SU-DHL-6 (cell line): ENCODE data around the gene GJB4.
A peak's percentile ranks its signal among the peaks of the same experiment; 100 is the strongest.

Source experiments
- H2AFZ ChIP-seq: fragments of 200-600 bp; sonication (generic); 2 replicates; pipeline ENCODE4 v1.6.1; 2014; ENCODE audit warnings: low read depth, mild to moderate bottlenecking, moderate library complexity, mixed read lengths, antibody characterized with exemption, low read length; ENCODE audit not compliant: severe bottlenecking
- H3F3A ChIP-seq: fragments of 200-600 bp; shearing (Covaris generic); 2 replicates; pipeline ENCODE4 v1.6.0; 2016; ENCODE audit warnings: antibody characterized with exemption, mild to moderate bottlenecking; ENCODE audit not compliant: insufficient read depth
- H3K27ac ChIP-seq: fragments of 200-600 bp; sonication (generic); 2 replicates; pipeline ENCODE4 v1.5.1; 2016; ENCODE audit warnings: low read depth, mild to moderate bottlenecking, low read length, moderate library complexity, mixed read lengths
- H3K27me3 ChIP-seq: fragments of 200-600 bp; sonication (generic), shearing (Covaris generic); 2 replicates; pipeline ENCODE4 v1.6.0; 2014; ENCODE audit warnings: mild to moderate bottlenecking, low read length
- H3K36me3 ChIP-seq: fragments of 200-600 bp; sonication (generic); 2 replicates; pipeline ENCODE4 v1.6.1; 2014; ENCODE audit warnings: mild to moderate bottlenecking, low read length, mixed read lengths
- H3K4me2 ChIP-seq: fragments of 300-600, 200-600 bp; shearing (Covaris generic), sonication (generic); 2 replicates; pipeline ENCODE4 v1.6.0; 2014; ENCODE audit warnings: low read length, low read depth, mild to moderate bottlenecking; ENCODE audit not compliant: poor library complexity, severe bottlenecking
- H3K4me3 ChIP-seq: fragments of 200-600 bp; sonication (generic); 2 replicates; pipeline ENCODE4 v1.5.1; 2014; ENCODE audit warnings: antibody characterized with exemption, low read length, mild to moderate bottlenecking, mixed read lengths; ENCODE audit not compliant: insufficient read depth, poor library complexity, severe bottlenecking
- H3K79me2 ChIP-seq: fragments of 200-600 bp; sonication (generic); 2 replicates; pipeline ENCODE4 v1.6.1; 2014; ENCODE audit warnings: mild to moderate bottlenecking, low read length, moderate library complexity; ENCODE audit not compliant: insufficient read depth
- H3K9ac ChIP-seq: fragments of 200-600 bp; sonication (generic); 2 replicates; pipeline ENCODE4 v1.7.0; 2014; ENCODE audit warnings: mild to moderate bottlenecking, low read length
- H3K9me2 ChIP-seq: fragments of 200-600 bp; sonication (generic); replicated peaks from 2 replicates; pipeline ENCODE4 v1.6.1; 2014; ENCODE audit warnings: low read length; ENCODE audit not compliant: insufficient read depth
- H3K9me3 ChIP-seq: fragments of 200-600 bp; sonication (generic); 2 replicates; pipeline ENCODE4 v1.6.1; 2014; ENCODE audit warnings: low read length, mixed read lengths; ENCODE audit not compliant: insufficient read depth
- H4K20me1 ChIP-seq: fragments of 200-600 bp; sonication (generic); 2 replicates; pipeline ENCODE4 v1.6.1; 2014; ENCODE audit warnings: low read depth, mild to moderate bottlenecking, antibody characterized with exemption, low read length, moderate library complexity, mixed read lengths
- CTCF ChIP-seq: fragments of 200-600 bp; sonication (generic); IDR thresholded peaks from one replicate; pipeline ENCODE4 v1.5.1; 2017; ENCODE audit warnings: antibody characterized with exemption, mild to moderate bottlenecking, low read length, moderate library complexity; ENCODE audit not compliant: insufficient read depth, poor library complexity, severe bottlenecking
- EZH2phosphoT487 ChIP-seq: fragments of 200-600 bp; sonication (generic), shearing (Covaris generic); conservative IDR thresholded peaks from 2 replicates; pipeline ENCODE4 v1.6.1; 2018; ENCODE audit warnings: mild to moderate bottlenecking, antibody characterized with exemption, low read length, moderate library complexity, mixed read lengths

Gene GJB4

GRCh38 chr1:34786521-34787325 lies 27.2 kb downstream of the GJB4 start:
- Histone ChIP-seq H3K36me3 (no peaks in the 10 kb centered on the region), H3K4me2 (no peak overlapping the region), H2AFZ (no peak overlapping the region), H3K9ac (no peak overlapping the region), H3F3A (no peaks in the 10 kb centered on the region), H4K20me1 (no peaks in the 10 kb centered on the region), H3K4me3 (no peak overlapping the region), H3K27me3 (no peaks in the 10 kb centered on the region), H3K79me2 (no peaks in the 10 kb centered on the region), H3K9me3 (no peaks in the 10 kb centered on the region), H3K27ac (no peak overlapping the region), H3K9me2 (no peaks in the 10 kb centered on the region)
- no peak for TF ChIP-seq EZH2phosphoT487
- peak; percentile 64 for TF ChIP-seq CTCF

- Histone ChIP-seq H3F3A (no peaks in the 10 kb centered on the region), H4K20me1 (no peaks in the 10 kb centered on the region), H3K79me2 (no peaks in the 10 kb centered on the region), H3K36me3 (no peaks in the 10 kb centered on the region), H3K4me2 (no peak overlapping the region), H3K9ac (no peak overlapping the region), H2AFZ (no peak overlapping the region), H3K27ac (no peak overlapping the region), H3K27me3 (no peaks in the 10 kb centered on the region), H3K9me2 (no peaks in the 10 kb centered on the region), H3K9me3 (no peaks in the 10 kb centered on the region), H3K4me3 (no peak overlapping the region)
- no peak for TF ChIP-seq EZH2phosphoT487
- peak; percentile 17 for TF ChIP-seq CTCF
These were observed 28.2 kb downstream of the GJB4 start for GRCh38 chr1:34787461-34788420.

DNA sequence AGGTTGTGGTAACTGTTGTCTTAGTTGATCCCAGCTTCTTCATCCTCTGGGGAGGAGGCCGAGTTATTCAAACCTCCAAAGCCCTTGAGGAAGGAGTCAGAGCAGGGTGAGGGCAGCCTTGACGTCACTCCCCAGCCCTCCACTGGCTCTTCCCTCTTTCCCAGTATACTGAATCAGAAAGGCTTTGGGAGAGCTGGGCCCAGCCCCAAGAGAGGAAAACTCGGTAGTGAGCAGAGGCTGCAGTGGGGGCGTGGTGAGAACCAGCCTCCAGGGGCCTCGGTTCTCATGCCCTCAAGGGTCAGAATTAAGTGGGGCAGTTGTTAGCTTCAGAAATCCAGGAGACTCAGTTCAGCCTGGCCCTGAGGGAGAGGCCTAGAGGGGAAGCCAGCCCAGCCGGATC lies 31.4 kb downstream of the GJB4 start:
- Histone ChIP-seq H3K9me3 (no peaks in the 10 kb centered on the region), H3K4me2 (no peak overlapping the region), H3K9me2 (no peaks in the 10 kb centered on the region), H3F3A (no peaks in the 10 kb centered on the region), H3K27ac (no peak overlapping the region), H3K27me3 (no peaks in the 10 kb centered on the region), H3K36me3 (no peaks in the 10 kb centered on the region), H3K9ac (no peak overlapping the region), H4K20me1 (no peaks in the 10 kb centered on the region), H3K4me3 (no peak overlapping the region), H3K79me2 (no peaks in the 10 kb centered on the region), H2AFZ (no peak overlapping the region)
- TF ChIP-seq EZH2phosphoT487 (no peak), CTCF (no peak)
